H1 (cell line): Measurements from ENCODE around the gene SLC6A12.

Source experiments
- CBX5 ChIP-seq: fragments of 300-800, 300-1000 bp; sonication (generic); IDR thresholded peaks from 2 replicates; pipeline ENCODE4 v1.7.1; 2016; ENCODE audit warnings: antibody characterized with exemption, low read length, low read depth
- EP300 ChIP-seq, 2 experiments: IDR thresholded peaks; 1 replicate in 1 of 2; 2 replicates in 1 of 2; pipeline ENCODE4 v1.6.1; 2011 to 2012; ENCODE audit warnings: low read depth in 2 of 2, low read length in 2 of 2, mild to moderate bottlenecking in 2 of 2, borderline replicate concordance in 1 of 2, inconsistent platforms in 1 of 2, moderate library complexity in 1 of 2
- EZH2 ChIP-seq: fragments of 200-600 bp; sonication (generic); IDR thresholded peaks from 2 replicates; pipeline ENCODE4 v1.7.1; 2012; ENCODE audit warnings: low read depth, mild to moderate bottlenecking, moderate library complexity, low read length, inconsistent platforms; ENCODE audit not compliant: severe bottlenecking
- MAFK ChIP-seq: IDR thresholded peaks from 2 replicates; pipeline ENCODE4 v1.6.1; 2012; ENCODE audit warnings: low read depth, mild to moderate bottlenecking, improper control_type of control experiment, low read length
- POLR2A ChIP-seq, 2 experiments: IDR thresholded peaks; 1 replicate in 1 of 2; 2 replicates in 1 of 2; pipeline ENCODE4 v1.6.1; 2011; ENCODE audit warnings: low read depth in 2 of 2, low read length in 2 of 2, mild to moderate bottlenecking in 2 of 2; ENCODE audit errors: control extremely low read depth in 1 of 2
- RFX5 ChIP-seq: IDR thresholded peaks from 2 replicates; pipeline ENCODE4 v1.6.1; 2011; ENCODE audit warnings: low read depth, low read length, improper control_type of control experiment, borderline replicate concordance
- SRF ChIP-seq: IDR thresholded peaks from 2 replicates; pipeline ENCODE4 v1.6.1; 2011; ENCODE audit warnings: mild to moderate bottlenecking, low read depth, low read length, moderate library complexity
- TF ChIP-seq, protein P1 (sequence below), 3 experiments: IDR thresholded peaks; 1 replicate in 2 of 3; 2 replicates in 1 of 3; pipeline versions ENCODE4 v1.5.1 to v1.6.1; 2011; ENCODE audit warnings: low read length in 3 of 3, mild to moderate bottlenecking in 3 of 3, inconsistent platforms in 2 of 3, low read depth in 1 of 3, moderate library complexity in 1 of 3; ENCODE audit not compliant: insufficient read depth in 1 of 3; ENCODE audit errors: control extremely low read depth in 1 of 3
- TF ChIP-seq, protein P2 (sequence below): IDR thresholded peaks from 2 replicates; pipeline ENCODE4 v1.6.1; 2012; ENCODE audit warnings: inconsistent platforms

DNA sequence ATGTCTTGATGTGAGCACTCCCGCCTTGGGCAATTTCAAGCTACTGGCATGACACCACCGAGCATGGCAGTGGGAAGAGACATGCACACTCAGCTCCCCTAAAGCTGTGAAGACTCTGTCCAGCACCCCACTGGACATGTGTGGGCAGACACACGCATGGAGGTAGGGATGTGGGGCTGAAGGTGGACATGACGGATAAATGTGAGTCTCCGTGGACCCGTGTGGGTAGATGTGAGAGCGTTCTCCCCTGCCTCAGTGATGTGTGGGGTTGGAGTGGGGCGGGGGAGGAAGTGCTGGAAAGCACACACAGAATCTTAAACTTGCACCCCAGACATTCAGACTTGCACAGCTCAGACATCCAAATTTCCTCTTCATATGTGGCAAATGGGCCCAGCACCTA lies 12.6 kb downstream of the SLC6A12 start:
- TF ChIP-seq, protein P1, sequence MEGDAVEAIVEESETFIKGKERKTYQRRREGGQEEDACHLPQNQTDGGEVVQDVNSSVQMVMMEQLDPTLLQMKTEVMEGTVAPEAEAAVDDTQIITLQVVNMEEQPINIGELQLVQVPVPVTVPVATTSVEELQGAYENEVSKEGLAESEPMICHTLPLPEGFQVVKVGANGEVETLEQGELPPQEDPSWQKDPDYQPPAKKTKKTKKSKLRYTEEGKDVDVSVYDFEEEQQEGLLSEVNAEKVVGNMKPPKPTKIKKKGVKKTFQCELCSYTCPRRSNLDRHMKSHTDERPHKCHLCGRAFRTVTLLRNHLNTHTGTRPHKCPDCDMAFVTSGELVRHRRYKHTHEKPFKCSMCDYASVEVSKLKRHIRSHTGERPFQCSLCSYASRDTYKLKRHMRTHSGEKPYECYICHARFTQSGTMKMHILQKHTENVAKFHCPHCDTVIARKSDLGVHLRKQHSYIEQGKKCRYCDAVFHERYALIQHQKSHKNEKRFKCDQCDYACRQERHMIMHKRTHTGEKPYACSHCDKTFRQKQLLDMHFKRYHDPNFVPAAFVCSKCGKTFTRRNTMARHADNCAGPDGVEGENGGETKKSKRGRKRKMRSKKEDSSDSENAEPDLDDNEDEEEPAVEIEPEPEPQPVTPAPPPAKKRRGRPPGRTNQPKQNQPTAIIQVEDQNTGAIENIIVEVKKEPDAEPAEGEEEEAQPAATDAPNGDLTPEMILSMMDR (IDR thresholded peaks at IDR 0.05; ENCODE audit: control extremely low read depth in 1 of 3, insufficient read depth in 1 of 3, low read depth in 1 of 3, low read length in 3 of 3) = no peak
- TF ChIP-seq SRF = no peak
- TF ChIP-seq POLR2A (IDR thresholded peaks at IDR 0.05; ENCODE audit: control extremely low read depth in 1 of 2, low read depth in 2 of 2, low read length in 2 of 2) = no peak
- no peak for TF ChIP-seq CBX5
- no peak for TF ChIP-seq EZH2
- no peak for TF ChIP-seq EP300 (IDR thresholded peaks at IDR 0.05; ENCODE audit: borderline replicate concordance in 1 of 2, low read depth in 2 of 2, low read length in 2 of 2)
- TF ChIP-seq MAFK = no peak
- no peak for TF ChIP-seq RFX5
- TF ChIP-seq, protein P2, sequence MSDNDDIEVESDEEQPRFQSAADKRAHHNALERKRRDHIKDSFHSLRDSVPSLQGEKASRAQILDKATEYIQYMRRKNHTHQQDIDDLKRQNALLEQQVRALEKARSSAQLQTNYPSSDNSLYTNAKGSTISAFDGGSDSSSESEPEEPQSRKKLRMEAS = no peak
